Loucy (cell line): ENCODE results near the gene RILPL2.

ENCODE experiments used
- EZH2phosphoT487 ChIP-seq: fragments of 200-600 bp; IDR thresholded peaks from 2 replicates; pipeline ENCODE4 v1.6.1; 2018; ENCODE audit warnings: antibody characterized with exemption, mild to moderate bottlenecking, moderate library complexity, borderline replicate concordance
- TF ChIP-seq, protein P1 (sequence below): fragments of 200-600 bp; sonication (generic); conservative IDR thresholded peaks from 2 replicates; pipeline ENCODE4 v1.5.1; 2014; ENCODE audit warnings: mild to moderate bottlenecking, antibody characterized with exemption, low read length

DNA sequence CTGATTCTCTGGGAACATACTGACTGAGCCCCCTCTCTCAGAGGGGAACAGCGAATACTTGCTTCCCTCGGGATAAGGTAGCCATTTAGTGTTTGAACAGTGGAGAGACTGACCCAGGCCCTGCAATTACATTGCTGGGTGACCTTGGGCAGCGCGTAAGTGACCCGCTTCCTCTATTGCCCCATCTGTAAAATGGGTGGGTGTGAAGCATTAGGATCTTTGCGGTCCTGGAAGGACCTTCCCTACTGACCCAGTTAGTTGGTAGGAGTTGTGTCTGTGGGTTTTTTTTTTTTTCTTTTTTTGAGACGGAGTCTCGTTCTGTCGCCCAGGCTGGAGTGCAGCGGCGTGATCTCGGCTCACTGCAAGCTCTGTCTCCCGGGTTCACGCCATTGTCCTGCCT is 53.8 kb downstream of the RILPL2 start:
- TF ChIP-seq, protein P1, sequence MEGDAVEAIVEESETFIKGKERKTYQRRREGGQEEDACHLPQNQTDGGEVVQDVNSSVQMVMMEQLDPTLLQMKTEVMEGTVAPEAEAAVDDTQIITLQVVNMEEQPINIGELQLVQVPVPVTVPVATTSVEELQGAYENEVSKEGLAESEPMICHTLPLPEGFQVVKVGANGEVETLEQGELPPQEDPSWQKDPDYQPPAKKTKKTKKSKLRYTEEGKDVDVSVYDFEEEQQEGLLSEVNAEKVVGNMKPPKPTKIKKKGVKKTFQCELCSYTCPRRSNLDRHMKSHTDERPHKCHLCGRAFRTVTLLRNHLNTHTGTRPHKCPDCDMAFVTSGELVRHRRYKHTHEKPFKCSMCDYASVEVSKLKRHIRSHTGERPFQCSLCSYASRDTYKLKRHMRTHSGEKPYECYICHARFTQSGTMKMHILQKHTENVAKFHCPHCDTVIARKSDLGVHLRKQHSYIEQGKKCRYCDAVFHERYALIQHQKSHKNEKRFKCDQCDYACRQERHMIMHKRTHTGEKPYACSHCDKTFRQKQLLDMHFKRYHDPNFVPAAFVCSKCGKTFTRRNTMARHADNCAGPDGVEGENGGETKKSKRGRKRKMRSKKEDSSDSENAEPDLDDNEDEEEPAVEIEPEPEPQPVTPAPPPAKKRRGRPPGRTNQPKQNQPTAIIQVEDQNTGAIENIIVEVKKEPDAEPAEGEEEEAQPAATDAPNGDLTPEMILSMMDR, result no peak
- no peak for TF ChIP-seq EZH2phosphoT487
